Neural crest cell (in vitro differentiated cells): ENCODE measurements around the gene UVRAG. TPM values are rescaled to one million over a fixed set of nuclear protein-coding genes. Genes with fewer than 3 reads are reported as not detected.

ENCODE experiments used
- DNase-seq: peaks from one replicate; pipeline ENCODE4 v3.0.0; 2021; ENCODE audit warnings: low read depth, mixed read lengths, low spot score
- H3K27ac Mint-ChIP-seq: one replicate; pipeline ENCODE4 v1.8.0; 2021; ENCODE audit warnings: mild to moderate bottlenecking, mixed read lengths; ENCODE audit not compliant: unreplicated experiment
- H3K27me3 Mint-ChIP-seq: 2 replicates; pipeline ENCODE4 v1.8.0; 2021; ENCODE audit warnings: low read depth, mild to moderate bottlenecking, mixed read lengths
- H3K36me3 Mint-ChIP-seq: 2 replicates; pipeline ENCODE4 v1.8.0; 2021; ENCODE audit warnings: low read depth, mild to moderate bottlenecking, mixed read lengths
- H3K4me1 Mint-ChIP-seq: 2 replicates; pipeline ENCODE4 v1.8.0; 2021; ENCODE audit warnings: mixed read lengths
- H3K4me3 Mint-ChIP-seq: one replicate; pipeline ENCODE4 v1.8.0; 2021; ENCODE audit warnings: mild to moderate bottlenecking, mixed read lengths
- H3K9me3 Mint-ChIP-seq: 2 replicates; pipeline ENCODE4 v1.8.0; 2021; ENCODE audit warnings: mixed read lengths
- CTCF ChIP-seq: fragments of 200-600 bp; sonication (generic); conservative IDR thresholded peaks from 2 replicates; pipeline ENCODE4 v1.5.0; 2021; ENCODE audit warnings: antibody characterized with exemption, mild to moderate bottlenecking
- total RNA-seq: library from RNA; stranded (reverse); gene quantifications from 2 replicates; pipeline ENCODE4 v1.2.1, GENCODE V29; 2021

The UVRAG gene
- total RNA-seq, 1 donor from 2014 or later, result 29.0 TPM

DNA sequence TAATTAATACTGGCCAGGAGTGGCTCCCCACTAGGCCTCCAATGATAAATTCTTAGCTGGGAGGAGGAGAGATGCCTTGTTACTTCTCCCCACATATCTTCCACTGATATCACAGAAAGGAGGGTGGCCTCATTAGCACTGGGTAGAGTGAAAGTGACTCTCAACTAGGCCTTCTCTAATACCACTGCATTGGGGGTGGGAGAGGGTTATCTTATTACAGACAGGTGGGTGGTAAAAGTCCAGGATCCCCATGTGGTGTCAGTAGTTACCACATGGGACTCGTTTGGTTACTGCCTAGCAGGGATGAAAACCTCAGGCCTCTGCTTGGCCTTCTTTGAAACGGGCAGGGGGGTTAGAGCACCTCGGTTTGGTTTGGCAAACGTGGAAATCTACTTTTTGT, 167.3 kb downstream of the UVRAG start:
- no peak for TF ChIP-seq CTCF
- DNase-seq, result no peak
- peaks cover 28% of the 10 kb centered on the region for H3K36me3 Mint-ChIP-seq
- peaks cover 31% of the 10 kb centered on the region for H3K4me1 Mint-ChIP-seq
- peak overlapping the region; percentile 96 for H3K4me3 Mint-ChIP-seq
- H3K27me3 Mint-ChIP-seq, result no peaks in the 10 kb centered on the region
- no peaks in the 10 kb centered on the region for H3K9me3 Mint-ChIP-seq
- no peak overlapping the region for H3K27ac Mint-ChIP-seq

GRCh38 chr11:75986966-75987365, 172.0 kb downstream of the UVRAG start:
- H3K27ac Mint-ChIP-seq, result no peak overlapping the region
- no peak for DNase-seq
- no peaks in the 10 kb centered on the region for H3K9me3 Mint-ChIP-seq
- H3K4me3 Mint-ChIP-seq, result no peak overlapping the region
- H3K36me3 Mint-ChIP-seq, result peaks cover 18% of the 10 kb centered on the region
- TF ChIP-seq CTCF, result no peak
- H3K4me1 Mint-ChIP-seq, result peaks cover 5% of the 10 kb centered on the region
- H3K27me3 Mint-ChIP-seq, result no peaks in the 10 kb centered on the region

- Mint-ChIP-seq H3K36me3 (peaks cover 8% of the 10 kb centered on the region), H3K27ac (no peak overlapping the region), H3K4me3 (no peak overlapping the region), H3K4me1 (no peaks in the 10 kb centered on the region), H3K9me3 (no peaks in the 10 kb centered on the region), H3K27me3 (no peaks in the 10 kb centered on the region)
- no peak for DNase-seq
- TF ChIP-seq CTCF, result no peak
Measured at GRCh38 chr11:75993126-75993525, 178.1 kb downstream of the UVRAG start.

DNA sequence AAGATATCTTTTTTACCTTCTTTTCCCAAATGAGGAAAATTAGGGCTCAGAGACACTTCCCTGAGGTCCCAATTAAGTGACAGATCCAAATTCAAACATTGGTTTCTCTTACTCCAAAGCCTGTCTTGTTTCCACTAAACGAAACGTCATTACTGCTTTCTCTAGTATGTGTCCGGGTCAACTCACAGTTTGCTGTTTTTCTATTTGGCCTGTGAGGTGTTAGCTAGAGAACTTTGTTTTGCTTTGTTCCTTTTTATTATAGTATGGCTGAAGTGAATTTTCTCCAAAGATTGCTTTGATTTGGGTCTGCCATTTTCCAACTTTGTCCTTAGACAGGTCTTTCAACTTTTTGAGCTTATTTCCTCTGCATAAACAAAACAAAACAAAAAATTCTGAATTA, 179.6 kb downstream of the UVRAG start:
- Mint-ChIP-seq H3K36me3 (peaks cover 9% of the 10 kb centered on the region), H3K27ac (no peak overlapping the region), H3K4me1 (no peaks in the 10 kb centered on the region), H3K9me3 (no peaks in the 10 kb centered on the region), H3K27me3 (no peaks in the 10 kb centered on the region), H3K4me3 (no peak overlapping the region)
- DNase-seq, result no peak
- no peak for TF ChIP-seq CTCF

DNA sequence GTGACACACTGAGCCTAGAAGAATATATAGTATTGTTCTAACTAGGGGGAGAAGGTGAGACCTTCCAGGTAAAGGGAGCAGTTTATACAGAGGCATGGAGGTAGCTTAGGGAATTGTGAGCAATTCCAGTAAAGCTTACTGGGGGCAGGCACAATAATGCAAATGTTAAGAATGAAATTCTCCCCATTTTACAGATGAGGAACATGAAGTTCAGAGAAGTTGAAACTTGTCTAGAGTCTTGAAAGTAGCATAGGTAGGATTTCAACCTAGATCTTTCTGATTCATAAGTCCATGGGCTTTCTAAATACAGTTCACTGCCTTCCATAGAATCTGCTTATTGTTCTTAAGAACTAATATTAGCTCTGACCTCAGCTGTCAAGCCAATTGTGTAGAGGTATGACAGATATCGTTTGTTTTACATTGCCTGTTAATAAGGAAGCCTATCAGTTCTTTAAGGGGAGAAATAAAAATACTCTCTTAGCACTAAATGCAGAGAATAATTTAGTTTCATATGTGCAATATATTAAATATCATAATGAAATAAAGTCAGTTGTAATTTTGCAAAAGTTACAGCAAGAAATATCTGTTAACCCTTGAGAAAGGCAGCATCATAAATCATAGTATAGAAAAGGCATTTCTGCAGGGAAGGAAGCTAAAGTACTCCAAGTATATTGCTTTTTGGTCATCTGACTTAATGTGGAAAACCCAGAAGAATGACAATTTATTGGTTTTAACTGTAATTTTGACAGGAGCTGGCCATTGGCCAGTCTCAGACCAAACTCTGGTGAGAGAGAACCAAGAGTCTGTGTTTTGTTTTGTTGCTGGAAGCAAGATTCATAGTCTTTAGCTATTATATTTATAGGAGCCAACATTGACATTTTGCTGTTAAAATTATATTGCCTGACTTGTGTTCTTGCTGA, 181.8 kb downstream of the UVRAG start:
- peaks cover 8% of the 10 kb centered on the region for H3K9me3 Mint-ChIP-seq
- no peak for DNase-seq
- H3K4me1 Mint-ChIP-seq, result no peaks in the 10 kb centered on the region
- H3K27ac Mint-ChIP-seq, result no peak overlapping the region
- TF ChIP-seq CTCF, result no peak
- H3K36me3 Mint-ChIP-seq, result peaks cover 28% of the 10 kb centered on the region
- H3K27me3 Mint-ChIP-seq, result no peaks in the 10 kb centered on the region
- H3K4me3 Mint-ChIP-seq, result no peak overlapping the region
